H9 (cell line): ENCODE measurements around the gene F2R. TPM values are rescaled to one million over a fixed set of nuclear protein-coding genes. Genes with fewer than 3 reads are reported as not detected.

Source experiments
- DNase-seq: peaks from one replicate; pipeline ENCODE4 v3.0.0-alpha.2; 2017
- H2AFZ ChIP-seq: one replicate; pipeline ENCODE4 v1.6.1; 2013; ENCODE audit warnings: mild to moderate bottlenecking, low read length, control low read depth, moderate library complexity
- H2AK5ac ChIP-seq: 2 replicates; pipeline ENCODE4 v1.6.1; 2013; ENCODE audit warnings: low read length, control low read depth, mixed read lengths; ENCODE audit not compliant: insufficient read length
- H2BK120ac ChIP-seq: one replicate; pipeline ENCODE4 v1.6.1; 2013; ENCODE audit warnings: low read depth, mild to moderate bottlenecking, low read length, control low read depth, inconsistent platforms; ENCODE audit not compliant: poor library complexity, severe bottlenecking
- H2BK12ac ChIP-seq: 2 replicates; pipeline ENCODE4 v1.6.1; 2013; ENCODE audit warnings: low read length, control low read depth, mixed read lengths, low read depth; ENCODE audit not compliant: insufficient read length
- H2BK15ac ChIP-seq: 2 replicates; pipeline ENCODE4 v1.6.1; 2013; ENCODE audit warnings: low read depth, low read length, control low read depth
- H2BK20ac ChIP-seq: one replicate; pipeline ENCODE4 v1.6.1; 2013; ENCODE audit warnings: low read depth, mild to moderate bottlenecking, low read length, control low read depth, inconsistent platforms; ENCODE audit not compliant: poor library complexity, severe bottlenecking
- H2BK5ac ChIP-seq: 2 replicates; pipeline ENCODE4 v1.6.1; 2013; ENCODE audit warnings: low read length, control low read depth, mixed read lengths; ENCODE audit not compliant: insufficient read length
- H3K14ac ChIP-seq: 2 replicates; pipeline ENCODE4 v1.6.1; 2013; ENCODE audit warnings: low read length, control low read depth; ENCODE audit not compliant: insufficient read depth
- H3K18ac ChIP-seq: 2 replicates; pipeline ENCODE4 v1.6.1; 2013; ENCODE audit warnings: low read depth, mild to moderate bottlenecking, mixed read lengths, low read length, control low read depth; ENCODE audit not compliant: insufficient read length
- H3K23ac ChIP-seq: 2 replicates; pipeline ENCODE4 v1.6.1; 2013; ENCODE audit warnings: low read length, control low read depth, mixed read lengths, low read depth; ENCODE audit not compliant: insufficient read length
- H3K23me2 ChIP-seq: 2 replicates; pipeline ENCODE4 v1.6.1; 2013; ENCODE audit warnings: low read depth, mild to moderate bottlenecking, mixed read lengths, low read length, control low read depth; ENCODE audit not compliant: insufficient read length, poor library complexity, severe bottlenecking
- H3K27ac ChIP-seq: 2 replicates; pipeline ENCODE4 v1.5.1; 2013; ENCODE audit warnings: low read length, control low read depth, mixed read lengths, low read depth; ENCODE audit not compliant: insufficient read length
- H3K27me3 ChIP-seq: 2 replicates; pipeline ENCODE4 v1.6.1; 2013; ENCODE audit warnings: low read length, control low read depth, inconsistent platforms; ENCODE audit not compliant: insufficient read depth
- H3K4ac ChIP-seq: 2 replicates; pipeline ENCODE4 v1.6.1; 2013; ENCODE audit warnings: low read depth, mild to moderate bottlenecking, control low read depth, inconsistent platforms, low read length, moderate library complexity
- H3K4me1 ChIP-seq: 2 replicates; pipeline ENCODE4 v1.6.1; 2013; ENCODE audit warnings: low read length, control low read depth, inconsistent platforms; ENCODE audit not compliant: insufficient read depth
- H3K4me2 ChIP-seq: 2 replicates; pipeline ENCODE4 v1.6.1; 2013; ENCODE audit warnings: low read length, control low read depth, mixed read lengths; ENCODE audit not compliant: insufficient read length, insufficient read depth
- H3K56ac ChIP-seq: 2 replicates; pipeline ENCODE4 v1.6.1; 2013; ENCODE audit warnings: low read depth, mild to moderate bottlenecking, mixed read lengths, low read length, control low read depth; ENCODE audit not compliant: insufficient read length
- H3K79me1 ChIP-seq: 2 replicates; pipeline ENCODE4 v1.6.1; 2013; ENCODE audit warnings: low read depth, mild to moderate bottlenecking, moderate library complexity, low read length, control low read depth, inconsistent platforms; ENCODE audit not compliant: insufficient read depth, poor library complexity, severe bottlenecking
- H3K79me2 ChIP-seq: 2 replicates; pipeline ENCODE4 v1.6.1; 2013; ENCODE audit warnings: low read length, control low read depth, inconsistent platforms; ENCODE audit not compliant: insufficient read depth
- H3K9ac ChIP-seq: 2 replicates; pipeline ENCODE4 v1.6.1; 2013; ENCODE audit warnings: low read length, control low read depth, mixed read lengths; ENCODE audit not compliant: insufficient read length; ENCODE audit errors: extremely low read depth
- H3K9me3 ChIP-seq: one replicate; pipeline ENCODE4 v1.6.1; 2013; ENCODE audit warnings: low read depth, low read length, inconsistent platforms; ENCODE audit not compliant: control insufficient read depth
- H3T11ph ChIP-seq: one replicate; pipeline ENCODE4 v1.6.1; 2013; ENCODE audit warnings: mild to moderate bottlenecking, low read length, control low read depth, inconsistent platforms
- H4K20me1 ChIP-seq: one replicate; pipeline ENCODE4 v1.6.1; 2013; ENCODE audit not compliant: control insufficient read depth, insufficient read length, insufficient read depth
- H4K5ac ChIP-seq: 2 replicates; pipeline ENCODE4 v1.6.1; 2013; ENCODE audit warnings: low read depth, mild to moderate bottlenecking, mixed read lengths, low read length, control low read depth; ENCODE audit not compliant: insufficient read length
- H4K8ac ChIP-seq: replicated peaks from 2 replicates; pipeline ENCODE4 v1.6.1; 2013; ENCODE audit warnings: low read length, control low read depth, mixed read lengths, low read depth; ENCODE audit not compliant: insufficient read length
- H4K91ac ChIP-seq: 2 replicates; pipeline ENCODE4 v1.6.1; 2013; ENCODE audit warnings: low read depth, mild to moderate bottlenecking, moderate library complexity, mixed read lengths, low read length, control low read depth; ENCODE audit not compliant: insufficient read length
- H3K27ac Mint-ChIP-seq, 3 experiments: 2 replicates in 2 of 3; 3 replicates in 1 of 3; pipeline ENCODE4 v1.8.0; 2020 to 2021; ENCODE audit warnings: mixed read lengths in 3 of 3, mild to moderate bottlenecking in 1 of 3, moderate library complexity in 1 of 3
- H3K27me3 Mint-ChIP-seq: 2 replicates; pipeline ENCODE4 v1.8.0; 2021; ENCODE audit warnings: low read depth, mild to moderate bottlenecking, moderate library complexity, mixed read lengths
- H3K36me3 Mint-ChIP-seq, 3 experiments: 2 replicates in 2 of 3; 3 replicates in 1 of 3; pipeline ENCODE4 v1.8.0; 2020 to 2021; ENCODE audit warnings: low read depth in 3 of 3, mixed read lengths in 3 of 3; ENCODE audit not compliant: insufficient read depth in 1 of 3
- H3K4me1 Mint-ChIP-seq, 2 experiments: 2 replicates each; pipeline ENCODE4 v1.8.0; 2020; ENCODE audit warnings: mixed read lengths in 2 of 2
- H3K4me3 Mint-ChIP-seq, 2 experiments: 2 replicates in 1 of 2; 3 replicates in 1 of 2; pipeline ENCODE4 v1.8.0; 2020 to 2021; ENCODE audit warnings: mild to moderate bottlenecking in 2 of 2, mixed read lengths in 2 of 2, moderate library complexity in 1 of 2
- H3K9me3 Mint-ChIP-seq, 2 experiments: 2 replicates in 1 of 2; 3 replicates in 1 of 2; pipeline ENCODE4 v1.8.0; 2020; ENCODE audit warnings: mild to moderate bottlenecking in 2 of 2, mixed read lengths in 2 of 2, moderate library complexity in 1 of 2
- WGBS: extraction: QIAGEN DNeasy Blood & Tissue Kit; methylation state at CpG from one replicate; pipeline ENCODE4 v1.1.7; 2013; ENCODE audit warnings: missing lambda C conversion rate, low lambda C conversion rate, mixed read lengths; ENCODE audit not compliant: insufficient read length; ENCODE audit errors: extremely low coverage; 5-methylcytosine and 5-hydroxymethylcytosine counted together
- total RNA-seq: library from RNA; stranded (reverse); gene quantifications from 2 replicates; pipeline ENCODE4 v1.2.1, GENCODE V29; 2021
- TF ChIP-seq, protein P1 (sequence below): fragments of 200-600 bp; sonication (generic); conservative IDR thresholded peaks from 3 replicates; pipeline ENCODE4 v1.8.0; 2021; ENCODE audit warnings: antibody characterized with exemption, mild to moderate bottlenecking

F2R gene
- total RNA-seq, 1 experiment from 2014 or later: 14.8 TPM

GRCh38 chr5:76733049-76733417 is 17.1 kb downstream of the F2R start:
- H3K9ac ChIP-seq: no peak overlapping the region
- H3K27ac ChIP-seq: no peak overlapping the region
- no peak overlapping the region for H4K91ac ChIP-seq
- no peak overlapping the region for H3T11ph ChIP-seq
- no peak overlapping the region for H3K23ac ChIP-seq
- H3K79me1 ChIP-seq: peaks cover 3% of the 10 kb centered on the region
- H4K5ac ChIP-seq: no peak overlapping the region
- no peaks in the 10 kb centered on the region for H3K23me2 ChIP-seq
- no peak overlapping the region for H2BK20ac ChIP-seq
- WGBS: no CpG with 5 or more reads among the region's 13 CpGs
- H3K4ac ChIP-seq: no peak overlapping the region
- Mint-ChIP-seq H3K9me3 (peaks cover 25% of the 10 kb centered on the region in 2 experiments), H3K36me3 (peaks cover 33 to 38% (median 36%) of the 10 kb centered on the region in 3 experiments), H3K4me3 (no peak overlapping the region), H3K4me1 (peaks cover 0 to 3% of the 10 kb centered on the region in 2 experiments; a peak in 1 of 4 replicates), H3K27me3 (no peaks in the 10 kb centered on the region), H3K27ac (peak overlapping the region in 1 of 3 experiments; percentile 9; a peak in 1 of 7 replicates)
- no peak overlapping the region for H3K18ac ChIP-seq
- DNase-seq: no peak
- no peaks in the 10 kb centered on the region for H3K4me1 ChIP-seq
- no peak overlapping the region for H2BK12ac ChIP-seq
- TF ChIP-seq, protein P1, sequence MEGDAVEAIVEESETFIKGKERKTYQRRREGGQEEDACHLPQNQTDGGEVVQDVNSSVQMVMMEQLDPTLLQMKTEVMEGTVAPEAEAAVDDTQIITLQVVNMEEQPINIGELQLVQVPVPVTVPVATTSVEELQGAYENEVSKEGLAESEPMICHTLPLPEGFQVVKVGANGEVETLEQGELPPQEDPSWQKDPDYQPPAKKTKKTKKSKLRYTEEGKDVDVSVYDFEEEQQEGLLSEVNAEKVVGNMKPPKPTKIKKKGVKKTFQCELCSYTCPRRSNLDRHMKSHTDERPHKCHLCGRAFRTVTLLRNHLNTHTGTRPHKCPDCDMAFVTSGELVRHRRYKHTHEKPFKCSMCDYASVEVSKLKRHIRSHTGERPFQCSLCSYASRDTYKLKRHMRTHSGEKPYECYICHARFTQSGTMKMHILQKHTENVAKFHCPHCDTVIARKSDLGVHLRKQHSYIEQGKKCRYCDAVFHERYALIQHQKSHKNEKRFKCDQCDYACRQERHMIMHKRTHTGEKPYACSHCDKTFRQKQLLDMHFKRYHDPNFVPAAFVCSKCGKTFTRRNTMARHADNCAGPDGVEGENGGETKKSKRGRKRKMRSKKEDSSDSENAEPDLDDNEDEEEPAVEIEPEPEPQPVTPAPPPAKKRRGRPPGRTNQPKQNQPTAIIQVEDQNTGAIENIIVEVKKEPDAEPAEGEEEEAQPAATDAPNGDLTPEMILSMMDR: no peak
- H4K8ac ChIP-seq: no peak overlapping the region
- H2AK5ac ChIP-seq: no peak overlapping the region
- H2BK120ac ChIP-seq: no peak overlapping the region
- H4K20me1 ChIP-seq: no peaks in the 10 kb centered on the region
- no peak overlapping the region for H2BK15ac ChIP-seq
- peaks cover 8% of the 10 kb centered on the region for H3K9me3 ChIP-seq
- no peaks in the 10 kb centered on the region for H3K27me3 ChIP-seq
- H2AFZ ChIP-seq: no peak overlapping the region
- H3K79me2 ChIP-seq: 0 out of 2 replicates have a peak, but pooled peaks cover 2% of the 10 kb centered on the region
- no peak overlapping the region for H3K14ac ChIP-seq
- no peak overlapping the region for H3K56ac ChIP-seq
- H3K4me2 ChIP-seq: no peak overlapping the region
- no peak overlapping the region for H2BK5ac ChIP-seq
